ENCODE data around the gene MIPEP.

MIPEP gene

DNA sequence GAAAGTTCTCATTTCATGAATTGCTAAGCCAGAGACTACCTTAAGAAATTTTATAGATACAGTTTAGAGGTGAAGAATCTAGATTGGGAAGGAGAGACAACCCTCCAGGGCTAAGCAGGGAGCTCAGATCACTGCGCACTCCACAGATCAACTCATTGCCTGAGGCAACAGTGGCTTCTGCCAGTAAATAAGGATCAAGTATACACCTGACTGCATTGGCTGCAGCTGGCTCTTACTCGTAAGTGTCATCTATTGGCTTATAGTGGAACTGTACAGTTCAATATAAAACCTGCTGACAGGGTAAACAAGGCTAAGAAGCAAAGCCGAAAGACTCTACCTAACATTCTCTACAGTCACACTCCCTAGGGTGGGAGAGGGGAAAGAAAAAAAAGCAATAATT, 26.1 kb upstream of the MIPEP start:
- no peak overlapping the region for H3K9ac ChIP-seq (ENCODE audit: low read length)
- no peaks in the 10 kb centered on the region for H4K20me1 ChIP-seq (ENCODE audit: insufficient read depth, low read length)
- TF ChIP-seq, protein P1, sequence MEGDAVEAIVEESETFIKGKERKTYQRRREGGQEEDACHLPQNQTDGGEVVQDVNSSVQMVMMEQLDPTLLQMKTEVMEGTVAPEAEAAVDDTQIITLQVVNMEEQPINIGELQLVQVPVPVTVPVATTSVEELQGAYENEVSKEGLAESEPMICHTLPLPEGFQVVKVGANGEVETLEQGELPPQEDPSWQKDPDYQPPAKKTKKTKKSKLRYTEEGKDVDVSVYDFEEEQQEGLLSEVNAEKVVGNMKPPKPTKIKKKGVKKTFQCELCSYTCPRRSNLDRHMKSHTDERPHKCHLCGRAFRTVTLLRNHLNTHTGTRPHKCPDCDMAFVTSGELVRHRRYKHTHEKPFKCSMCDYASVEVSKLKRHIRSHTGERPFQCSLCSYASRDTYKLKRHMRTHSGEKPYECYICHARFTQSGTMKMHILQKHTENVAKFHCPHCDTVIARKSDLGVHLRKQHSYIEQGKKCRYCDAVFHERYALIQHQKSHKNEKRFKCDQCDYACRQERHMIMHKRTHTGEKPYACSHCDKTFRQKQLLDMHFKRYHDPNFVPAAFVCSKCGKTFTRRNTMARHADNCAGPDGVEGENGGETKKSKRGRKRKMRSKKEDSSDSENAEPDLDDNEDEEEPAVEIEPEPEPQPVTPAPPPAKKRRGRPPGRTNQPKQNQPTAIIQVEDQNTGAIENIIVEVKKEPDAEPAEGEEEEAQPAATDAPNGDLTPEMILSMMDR (IDR thresholded peaks at IDR 0.05; ENCODE audit: low read depth, low read length), result no peak
- no peak for TF ChIP-seq EZH2phosphoT487 (IDR thresholded peaks at IDR 0.05; ENCODE audit: low read depth)
- H3K4me2 ChIP-seq (ENCODE audit: low read length), result no peak overlapping the region
- no peak overlapping the region for H3K4me3 ChIP-seq (ENCODE audit: low read length)
- no peaks in the 10 kb centered on the region for H3K79me2 ChIP-seq (ENCODE audit: low read length)
- H3K27ac ChIP-seq (ENCODE audit: low read length), result no peak overlapping the region
- no peaks in the 10 kb centered on the region for H3K36me3 ChIP-seq (replicated peaks; ENCODE audit: low read depth, low read length)
- H2AFZ ChIP-seq (ENCODE audit: low read depth, low read length), result no peak overlapping the region
- H3K27me3 ChIP-seq (ENCODE audit: low read depth, low read length), result peaks cover 44% of the 10 kb centered on the region
- no peaks in the 10 kb centered on the region for H3K4me1 ChIP-seq (ENCODE audit: low read length)
- H3K9me3 ChIP-seq (ENCODE audit: insufficient read depth, low read length), result no peaks in the 10 kb centered on the region

DNA sequence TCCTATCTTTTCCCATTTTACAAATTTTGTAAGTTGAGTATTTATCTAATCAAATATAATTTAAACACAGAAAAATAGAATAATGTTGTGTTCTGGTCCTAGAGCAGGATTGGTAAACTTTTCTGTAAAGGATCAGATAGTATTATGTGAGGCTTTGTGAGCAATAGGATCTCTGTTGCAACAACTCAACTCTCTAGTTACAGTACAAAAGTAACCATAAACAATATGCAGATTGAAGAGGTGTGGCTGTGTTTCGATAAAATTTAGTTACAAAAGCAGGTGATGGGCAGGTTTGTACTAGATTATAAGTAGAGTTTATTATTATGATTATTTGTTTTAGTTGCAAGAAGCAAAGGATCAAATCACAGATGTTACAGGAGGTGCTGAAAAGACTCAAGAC, 23.3 kb upstream of the MIPEP start:
- H3K9me3 ChIP-seq (ENCODE audit: insufficient read depth, low read length), result no peaks in the 10 kb centered on the region
- H3K27ac ChIP-seq (ENCODE audit: low read length), result no peak overlapping the region
- TF ChIP-seq, protein P1 (IDR thresholded peaks at IDR 0.05; ENCODE audit: low read depth, low read length), result no peak
- no peak for TF ChIP-seq EZH2phosphoT487 (IDR thresholded peaks at IDR 0.05; ENCODE audit: low read depth)
- no peaks in the 10 kb centered on the region for H3K79me2 ChIP-seq (ENCODE audit: low read length)
- peaks cover 16% of the 10 kb centered on the region for H3K27me3 ChIP-seq (ENCODE audit: low read depth, low read length)
- no peaks in the 10 kb centered on the region for H4K20me1 ChIP-seq (ENCODE audit: insufficient read depth, low read length)
- H3K4me1 ChIP-seq (ENCODE audit: low read length), result no peaks in the 10 kb centered on the region
- H3K36me3 ChIP-seq (replicated peaks; ENCODE audit: low read depth, low read length), result no peaks in the 10 kb centered on the region
- H3K4me3 ChIP-seq (ENCODE audit: low read length), result no peak overlapping the region
- no peak overlapping the region for H3K9ac ChIP-seq (ENCODE audit: low read length)
- H3K4me2 ChIP-seq (ENCODE audit: low read length), result no peak overlapping the region
- no peak overlapping the region for H2AFZ ChIP-seq (ENCODE audit: low read depth, low read length)

DNA sequence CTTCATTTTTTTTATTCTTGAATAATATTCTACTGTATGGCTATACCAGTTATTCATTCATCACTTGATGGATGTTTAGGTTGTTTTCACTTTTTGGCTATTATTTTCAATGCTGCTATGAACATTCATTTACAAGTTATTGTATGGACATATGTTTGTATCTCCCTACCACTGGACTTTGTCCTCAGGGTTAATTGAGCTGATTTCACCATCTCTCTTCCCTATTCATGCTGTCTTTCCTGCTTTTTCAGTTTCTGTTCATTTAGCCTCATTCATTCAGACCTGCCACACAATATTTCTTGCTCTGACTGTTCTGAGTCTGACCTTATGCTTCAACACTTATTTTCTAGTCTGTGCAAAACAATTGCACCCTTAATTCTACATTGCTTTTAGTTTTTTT, 20.4 kb upstream of the MIPEP start:
- H2AFZ ChIP-seq (ENCODE audit: low read depth, low read length), result no peak overlapping the region
- TF ChIP-seq EZH2phosphoT487 (IDR thresholded peaks at IDR 0.05; ENCODE audit: low read depth), result no peak
- TF ChIP-seq, protein P1 (IDR thresholded peaks at IDR 0.05; ENCODE audit: low read depth, low read length), result no peak
- H3K27ac ChIP-seq (ENCODE audit: low read length), result no peak overlapping the region
- H3K9ac ChIP-seq (ENCODE audit: low read length), result no peak overlapping the region
- H3K36me3 ChIP-seq (replicated peaks; ENCODE audit: low read depth, low read length), result no peaks in the 10 kb centered on the region
- no peaks in the 10 kb centered on the region for H3K79me2 ChIP-seq (ENCODE audit: low read length)
- no peak overlapping the region for H3K4me2 ChIP-seq (ENCODE audit: low read length)
- H3K4me3 ChIP-seq (ENCODE audit: low read length), result no peak overlapping the region
- no peaks in the 10 kb centered on the region for H3K27me3 ChIP-seq (ENCODE audit: low read depth, low read length)
- H3K4me1 ChIP-seq (ENCODE audit: low read length), result no peaks in the 10 kb centered on the region
- H3K9me3 ChIP-seq (ENCODE audit: insufficient read depth, low read length), result no peaks in the 10 kb centered on the region
- no peaks in the 10 kb centered on the region for H4K20me1 ChIP-seq (ENCODE audit: insufficient read depth, low read length)

DNA sequence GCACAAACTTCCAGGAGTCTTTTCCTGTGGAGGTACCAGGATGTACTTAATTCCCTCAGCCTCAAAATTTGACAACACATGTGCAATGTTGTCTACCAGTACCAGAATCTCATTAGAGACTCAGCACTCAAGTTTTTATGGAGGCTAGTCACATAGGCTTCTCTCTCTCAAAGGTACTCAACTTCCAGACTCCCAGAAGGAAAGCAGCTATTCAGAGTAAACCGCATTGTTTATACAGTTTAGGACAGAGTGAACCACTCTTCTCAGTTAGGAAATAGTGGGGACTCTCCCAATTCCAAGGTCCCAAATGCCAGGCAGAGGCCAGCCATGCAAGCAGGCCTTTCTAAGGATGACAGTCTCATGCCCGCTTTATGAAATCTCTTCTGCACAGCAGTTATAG, 16.6 kb upstream of the MIPEP start:
- TF ChIP-seq EZH2phosphoT487 (IDR thresholded peaks at IDR 0.05; ENCODE audit: low read depth), result no peak
- TF ChIP-seq, protein P1 (IDR thresholded peaks at IDR 0.05; ENCODE audit: low read depth, low read length), result no peak

More for the DNA sequence above, 16.6 kb upstream of the MIPEP start:
- Histone ChIP-seq H4K20me1 (ENCODE audit: insufficient read depth, low read length) (no peaks in the 10 kb centered on the region), H3K36me3 (replicated peaks; ENCODE audit: low read depth, low read length) (no peaks in the 10 kb centered on the region), H3K4me2 (ENCODE audit: low read length) (no peak overlapping the region), H3K4me3 (ENCODE audit: low read length) (no peak overlapping the region), H3K27me3 (ENCODE audit: low read depth, low read length) (no peaks in the 10 kb centered on the region), H3K9me3 (ENCODE audit: insufficient read depth, low read length) (no peaks in the 10 kb centered on the region), H3K4me1 (ENCODE audit: low read length) (peaks cover 6% of the 10 kb centered on the region), H3K27ac (ENCODE audit: low read length) (no peak overlapping the region), H3K9ac (ENCODE audit: low read length) (no peak overlapping the region), H3K79me2 (ENCODE audit: low read length) (no peaks in the 10 kb centered on the region), H2AFZ (ENCODE audit: low read depth, low read length) (no peak overlapping the region)
